GM19372 (cell line): Measurements from ENCODE around the gene ARMH4.

Experiments used
- ATAC-seq: cut with Tn5 transposase; IDR thresholded peaks from one replicate; pipeline ENCODE4 v1.9.1; 2021; ENCODE audit warnings: mild to moderate bottlenecking, low read depth, moderate library complexity; ENCODE audit not compliant: unreplicated experiment

ARMH4 gene

GRCh38 chr14:58152014-58152857, at the start of gene ARMH4:
TSS of gene ARMH4 (minus strand) at chr14:58152213. CDS start at chr14:58139358, 12,855 bp downstream.
- ATAC-seq, result peak; percentile 87

- no peak for ATAC-seq
Measured at GRCh38 chr14:58200846-58201245, 48.8 kb upstream of the ARMH4 start.

GRCh38 chr14:58200480-58200841, 48.4 kb upstream of the ARMH4 start:
- ATAC-seq, result peak; percentile 6

- ATAC-seq, result peak; percentile 91
Measured at GRCh38 chr14:58199726-58200479, 47.9 kb upstream of the ARMH4 start, which contains the start of gene ACTR10. TSS of gene ACTR10 (plus strand) at chr14:58200149. CDS start at chr14:58200218, 69 bp downstream.

GRCh38 chr14:58198086-58198485, 46.1 kb upstream of the ARMH4 start:
- no peak for ATAC-seq

- ATAC-seq, result no peak
Measured at GRCh38 chr14:58196198-58196597, 44.2 kb upstream of the ARMH4 start.

- ATAC-seq, result no peak
Measured at GRCh38 chr14:58193542-58193941, 41.5 kb upstream of the ARMH4 start.

- no peak for ATAC-seq
Measured at GRCh38 chr14:58191763-58192601, 40.0 kb upstream of the ARMH4 start.

GRCh38 chr14:58189176-58189575, 37.2 kb upstream of the ARMH4 start:
- ATAC-seq, result no peak

- no peak for ATAC-seq
Measured at GRCh38 chr14:58177125-58177524, 25.1 kb upstream of the ARMH4 start.

GRCh38 chr14:58171090-58171489, 19.1 kb upstream of the ARMH4 start:
- ATAC-seq, result peak; percentile 74

GRCh38 chr14:58167891-58168290, 15.9 kb upstream of the ARMH4 start:
- ATAC-seq, result no peak

- ATAC-seq, result no peak
Measured at GRCh38 chr14:58167057-58167456, 15.0 kb upstream of the ARMH4 start.

GRCh38 chr14:58166005-58166983, 14.3 kb upstream of the ARMH4 start:
- peak; percentile 60 for ATAC-seq

- ATAC-seq, result no peak
Measured at GRCh38 chr14:58160561-58160960, 8.5 kb upstream of the ARMH4 start.

GRCh38 chr14:58151133-58152013, 640 bp downstream of the ARMH4 start:
- peak; percentile 37 for ATAC-seq

- ATAC-seq, result no peak
Measured at GRCh38 chr14:58150243-58150805, 1.7 kb downstream of the ARMH4 start.

GRCh38 chr14:58149196-58149595, 2.8 kb downstream of the ARMH4 start:
- no peak for ATAC-seq
